Large intestine (tissue), 12 donors: ENCODE measurements around the gene CSTB. TPM values are rescaled to one million over a fixed set of nuclear protein-coding genes. Genes with fewer than 3 reads are reported as not detected.
A peak's percentile ranks its signal among the peaks of the same experiment; 100 is the strongest.
"Not testable (repeated sequence)": the region's sequence is repeated elsewhere in the genome, so short reads cannot be mapped to it uniquely, and the experiment has no call there.

Experiments used
- DNase-seq, 2 donors: peaks; one replicate each; pipeline versions ENCODE4 v3.0.0 to v3.0.0-alpha.2; 2013
- H3K27ac ChIP-seq: one replicate; pipeline ENCODE4 v1.5.1; 2013; ENCODE audit warnings: low read length
- H3K27me3 ChIP-seq: 2 replicates; pipeline ENCODE4 v1.6.1; 2013; ENCODE audit warnings: low read length; ENCODE audit not compliant: control insufficient read depth, insufficient read depth
- H3K36me3 ChIP-seq: 2 replicates; pipeline ENCODE4 v1.6.1; 2013; ENCODE audit warnings: low read length; ENCODE audit not compliant: control insufficient read depth, insufficient read depth
- H3K4me1 ChIP-seq: one replicate; pipeline ENCODE4 v1.6.1; 2013; ENCODE audit warnings: low read length; ENCODE audit not compliant: control insufficient read depth, insufficient read depth
- H3K4me3 ChIP-seq: one replicate; pipeline ENCODE4 v1.5.1; 2013; ENCODE audit warnings: low read length
- H3K9me3 ChIP-seq: one replicate; pipeline ENCODE4 v1.6.1; 2013; ENCODE audit warnings: mild to moderate bottlenecking, low read depth, low read length, moderate library complexity; ENCODE audit not compliant: control insufficient read depth
- WGBS: methylation state at CpG from one replicate; pipeline ENCODE4 v1.1.5; 2013; ENCODE audit warnings: low lambda C conversion rate; ENCODE audit not compliant: insufficient coverage; 5-methylcytosine and 5-hydroxymethylcytosine counted together
- long read RNA-seq, 11 donors: transcript quantifications; one replicate each; lab custom pipeline, GENCODE V29; 2026
- polyA plus RNA-seq: library from polyadenylated mRNA; unstranded; fragments of 120-200 nt; gene quantifications from one replicate; pipeline ENCODE4 v1.2.1, GENCODE V29; 2013

The CSTB gene
- polyA plus RNA-seq = 36.5 TPM
- long read RNA-seq, donor 1, transcript CSTB-201 (3 exons, 2,164 nt) = major isoform, 65 of 79 reads
- long read RNA-seq, donor 1, transcript CSTB-202 (1 exons, 3,744 nt) = minor isoform, 13 of 79 reads
- long read RNA-seq, donor 1, partial matches to known transcripts = 0 of 79 reads
- long read RNA-seq, donor 1, other reads (novel, unspliced or antisense) = 0 of 79 reads
- long read RNA-seq, donor 2, transcript CSTB-202 (1 exons, 3,744 nt) = minor isoform, 28 of 198 reads
- long read RNA-seq, donor 2, transcript CSTB-201 (3 exons, 2,164 nt) = major isoform, 154 of 198 reads
- long read RNA-seq, donor 2, partial matches to known transcripts = 14 of 198 reads
- long read RNA-seq, donor 2, other reads (novel, unspliced or antisense) = 0 of 198 reads
- long read RNA-seq, donor 3, transcript CSTB-202 (1 exons, 3,744 nt) = minor isoform, 55 of 297 reads
- long read RNA-seq, donor 3, transcript CSTB-201 (3 exons, 2,164 nt) = major isoform, 203 of 297 reads
- long read RNA-seq, donor 3, partial matches to known transcripts = 25 of 297 reads
- long read RNA-seq, donor 3, other reads (novel, unspliced or antisense) = 11 of 297 reads
- long read RNA-seq, donor 4, transcript CSTB-201 (3 exons, 2,164 nt) = major isoform, 13 of 15 reads
- long read RNA-seq, donor 4, partial matches to known transcripts = 0 of 15 reads
- long read RNA-seq, donor 4, other reads (novel, unspliced or antisense) = 0 of 15 reads
- long read RNA-seq, donor 5, transcript CSTB-202 (1 exons, 3,744 nt) = minor isoform, 17 of 77 reads
- long read RNA-seq, donor 5, transcript CSTB-201 (3 exons, 2,164 nt) = major isoform, 59 of 77 reads
- long read RNA-seq, donor 5, partial matches to known transcripts = 0 of 77 reads
- long read RNA-seq, donor 5, other reads (novel, unspliced or antisense) = 0 of 77 reads
- long read RNA-seq, donor 6, transcript CSTB-201 (3 exons, 2,164 nt) = major isoform, 99 of 147 reads
- long read RNA-seq, donor 6, transcript CSTB-202 (1 exons, 3,744 nt) = minor isoform, 26 of 147 reads
- long read RNA-seq, donor 6, partial matches to known transcripts = 16 of 147 reads
- long read RNA-seq, donor 6, other reads (novel, unspliced or antisense) = 5 of 147 reads
- long read RNA-seq, donor 7, transcript CSTB-204 (2 exons, 2,354 nt) = minor isoform, 5 of 143 reads
- long read RNA-seq, donor 7, transcript CSTB-202 (1 exons, 3,744 nt) = minor isoform, 21 of 143 reads
- long read RNA-seq, donor 7, transcript CSTB-201 (3 exons, 2,164 nt) = major isoform, 107 of 143 reads
- long read RNA-seq, donor 7, partial matches to known transcripts = 10 of 143 reads
- long read RNA-seq, donor 7, other reads (novel, unspliced or antisense) = 0 of 143 reads
- long read RNA-seq, donor 8, transcript CSTB-202 (1 exons, 3,744 nt) = minor isoform, 25 of 237 reads
- long read RNA-seq, donor 8, transcript CSTB-201 (3 exons, 2,164 nt) = major isoform, 195 of 237 reads
- long read RNA-seq, donor 8, partial matches to known transcripts = 14 of 237 reads
- long read RNA-seq, donor 8, other reads (novel, unspliced or antisense) = 0 of 237 reads
- long read RNA-seq, donor 9, transcript CSTB-202 (1 exons, 3,744 nt) = minor isoform, 32 of 159 reads
- long read RNA-seq, donor 9, transcript CSTB-201 (3 exons, 2,164 nt) = major isoform, 114 of 159 reads
- long read RNA-seq, donor 9, partial matches to known transcripts = 12 of 159 reads
- long read RNA-seq, donor 9, other reads (novel, unspliced or antisense) = 0 of 159 reads
- long read RNA-seq, donor 10, transcript CSTB-202 (1 exons, 3,744 nt) = minor isoform, 23 of 217 reads
- long read RNA-seq, donor 10, transcript CSTB-201 (3 exons, 2,164 nt) = major isoform, 177 of 217 reads
- long read RNA-seq, donor 10, partial matches to known transcripts = 16 of 217 reads
- long read RNA-seq, donor 10, other reads (novel, unspliced or antisense) = 0 of 217 reads
- long read RNA-seq, donor 11, transcript CSTB-201 (3 exons, 2,164 nt) = major isoform, 95 of 118 reads
- long read RNA-seq, donor 11, transcript CSTB-202 (1 exons, 3,744 nt) = minor isoform, 6 of 118 reads
- long read RNA-seq, donor 11, partial matches to known transcripts = 14 of 118 reads
- long read RNA-seq, donor 11, other reads (novel, unspliced or antisense) = 0 of 118 reads

- H3K9me3 ChIP-seq = no peaks in the 10 kb centered on the region
- H3K4me1 ChIP-seq = peaks cover 10% of the 10 kb centered on the region
- peak within 1 kb of the TSS; percentile 64 for H3K27ac ChIP-seq
- WGBS = no CpG with 5 or more reads among the region's 71 CpGs
- DNase-seq = peak; percentile 62 to 83
- no peaks in the 10 kb centered on the region for H3K27me3 ChIP-seq
- peaks cover 23% of the 10 kb centered on the region for H3K36me3 ChIP-seq
- peak within 1 kb of the TSS; percentile 67 for H3K4me3 ChIP-seq
Measured at GRCh38 chr21:43775795-43776430, at the start of gene CSTB. CSTB (minus strand) TSS chr21:43776308; CDS start chr21:43776269, 39 bp downstream.

- no peak for DNase-seq
- no CpG with 5 or more reads among the region's 24 CpGs for WGBS
- Histone ChIP-seq H3K27me3 (peaks cover 17% of the 10 kb centered on the region), H3K4me1 (peaks cover 2% of the 10 kb centered on the region), H3K9me3 (peaks cover 9% of the 10 kb centered on the region), H3K27ac (no peak overlapping the region), H3K36me3 (no peaks in the 10 kb centered on the region), H3K4me3 (no peak overlapping the region)
Measured at GRCh38 chr21:43825242-43825935, 49.3 kb upstream of the CSTB start.

GRCh38 chr21:43824333-43825241 is 48.5 kb upstream of the CSTB start:
- Histone ChIP-seq H3K4me1 (peaks cover 2% of the 10 kb centered on the region), H3K27ac (no peak overlapping the region), H3K4me3 (no peak overlapping the region), H3K36me3 (no peaks in the 10 kb centered on the region), H3K9me3 (peaks cover 9% of the 10 kb centered on the region), H3K27me3 (peaks cover 17% of the 10 kb centered on the region)
- no CpG with 5 or more reads among the region's 17 CpGs for WGBS
- no peak for DNase-seq

GRCh38 chr21:43822741-43823140 is 46.6 kb upstream of the CSTB start:
- H3K36me3 ChIP-seq = not testable (repeated sequence)
- peaks cover 16% of the 10 kb centered on the region for H3K9me3 ChIP-seq
- WGBS = no CpG with 5 or more reads among the region's 5 CpGs

GRCh38 chr21:43822166-43822565 is 46.1 kb upstream of the CSTB start:
- Histone ChIP-seq H3K9me3 (peaks cover 16% of the 10 kb centered on the region), H3K27me3 (peaks cover 17% of the 10 kb centered on the region)
- not testable (repeated sequence) for H3K4me1 ChIP-seq, H3K4me3 ChIP-seq, H3K27ac ChIP-seq, H3K36me3 ChIP-seq, DNase-seq
- no CpG with 5 or more reads among the region's 25 CpGs for WGBS

More at GRCh38 chr21:43822741-43823140, 46.6 kb upstream of the CSTB start:
- DNase-seq, H3K27ac ChIP-seq, H3K4me1 ChIP-seq, H3K4me3 ChIP-seq: not testable (repeated sequence)
- peaks cover 17% of the 10 kb centered on the region for H3K27me3 ChIP-seq

- peaks cover 15% of the 10 kb centered on the region for H3K9me3 ChIP-seq
- DNase-seq = no peak
- no peak overlapping the region for H3K4me3 ChIP-seq
- no peak overlapping the region for H3K27ac ChIP-seq
- peaks cover 7% of the 10 kb centered on the region for H3K4me1 ChIP-seq
- H3K36me3 ChIP-seq = no peaks in the 10 kb centered on the region
- H3K27me3 ChIP-seq = peaks cover under 1% of the 10 kb centered on the region
- no CpG with 5 or more reads among the region's 11 CpGs for WGBS
Measured at GRCh38 chr21:43820466-43820865, 44.4 kb upstream of the CSTB start.

- Histone ChIP-seq H3K27me3 (no peaks in the 10 kb centered on the region), H3K36me3 (no peaks in the 10 kb centered on the region), H3K27ac (no peak overlapping the region), H3K9me3 (peaks cover 15% of the 10 kb centered on the region), H3K4me3 (no peak overlapping the region), H3K4me1 (peaks cover 9% of the 10 kb centered on the region)
- WGBS = no CpG with 5 or more reads among the region's 25 CpGs
- no peak for DNase-seq
Measured at GRCh38 chr21:43819511-43820405, 43.6 kb upstream of the CSTB start.
